Vagina (tissue), 2 donors: Measurements from ENCODE around the gene DNAAF1. TPM values are rescaled to one million over a fixed set of nuclear protein-coding genes. Genes with fewer than 3 reads are reported as not detected.
"Not testable (repeated sequence)": the region's sequence is repeated elsewhere in the genome, so short reads cannot be mapped to it uniquely, and the experiment has no call there.

Experiments used
- DNase-seq, 2 donors: peaks; one replicate each; pipeline ENCODE4 v3.0.0-alpha.2; 2017; ENCODE audit errors: extremely low spot score in 2 of 2
- H3K27ac ChIP-seq: fragments of 200-600 bp; sonication (generic); one replicate; pipeline ENCODE4 v1.5.1; 2019
- H3K27me3 ChIP-seq: fragments of 200-600 bp; sonication (generic); one replicate; pipeline ENCODE4 v1.5.1; 2019
- H3K36me3 ChIP-seq, 2 donors: fragments of 200-600 bp; sonication (generic); one replicate each; pipeline ENCODE4 v1.5.1; 2017 to 2019
- H3K4me1 ChIP-seq: fragments of 200-600 bp; sonication (generic); one replicate; pipeline ENCODE4 v1.5.1; 2019
- H3K4me3 ChIP-seq, 2 donors: fragments of 200-600 bp; sonication (generic); 1 replicate in 1 of 2; 2 replicates in 1 of 2; pipeline ENCODE4 v1.5.1; 2016 to 2019
- H3K9me3 ChIP-seq: fragments of 200-600 bp; sonication (generic); one replicate; pipeline ENCODE4 v1.5.1; 2019
- CTCF ChIP-seq, 3 experiments: fragments of 450-650 bp in 2 of 3; fragments of 200-600 bp in 1 of 3; sonication (generic) in 1 of 3; IDR thresholded peaks; one replicate each; pipeline ENCODE4 v1.5.1; 2017 to 2019; ENCODE audit warnings: antibody characterized with exemption in 3 of 3, mild to moderate bottlenecking in 2 of 3, moderate library complexity in 2 of 3
- POLR2A ChIP-seq, 2 donors: fragments of 450-650 bp; IDR thresholded peaks; one replicate each; pipeline ENCODE4 v1.6.1; 2017; ENCODE audit warnings: antibody characterized with exemption in 2 of 2, mild to moderate bottlenecking in 2 of 2, moderate library complexity in 2 of 2
- POLR2AphosphoS5 ChIP-seq, 2 donors: sonication (generic); formaldehyde crosslinking; IDR thresholded peaks; one replicate each; pipeline ENCODE4 v1.9.0; 2017; ENCODE audit warnings: antibody characterized with exemption in 2 of 2, mild to moderate bottlenecking in 2 of 2, low read depth in 1 of 2; ENCODE audit not compliant: insufficient read depth in 1 of 2
- intact Hi-C: fragments of 100-400 bp; cut with DNase I; formaldehyde crosslinking; loops from one replicate; pipeline ENCODE4 v1.15.1; 2023
- total RNA-seq: library from RNA; depleted of rRNA; stranded (reverse); fragments of >200 nt; gene quantifications from one replicate; pipeline ENCODE4 v1.2.3, GENCODE V29; 2016

DNAAF1 gene
- total RNA-seq, 1 donor from 2014 or later: not detected

DNA sequence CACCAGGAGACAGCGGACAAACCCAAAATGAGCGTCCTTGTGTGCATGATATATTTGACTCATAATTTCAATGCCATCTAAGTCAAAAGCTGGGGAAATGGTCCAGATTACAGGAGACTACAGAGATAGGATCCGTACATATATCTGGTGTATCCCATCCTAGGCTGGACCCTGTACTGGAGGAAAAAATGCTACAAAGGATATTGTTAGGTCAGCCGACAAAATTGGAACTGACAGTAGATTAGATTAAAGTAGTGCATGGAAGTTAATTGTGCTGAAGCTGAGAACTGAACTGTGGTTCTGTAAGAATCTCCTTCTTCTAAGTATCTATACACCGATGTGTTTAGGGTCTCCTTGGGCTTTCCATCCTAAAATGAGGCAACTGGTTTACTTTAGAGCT, 70.4 kb downstream of the DNAAF1 start:
- no peak for DNase-seq
- no peaks in the 10 kb centered on the region for H3K36me3 ChIP-seq
- H3K27ac ChIP-seq: no peak overlapping the region
- H3K4me1 ChIP-seq: no peaks in the 10 kb centered on the region
- no peaks in the 10 kb centered on the region for H3K9me3 ChIP-seq
- H3K27me3 ChIP-seq: no peaks in the 10 kb centered on the region
- H3K4me3 ChIP-seq: no peak overlapping the region
- intact Hi-C loops: no loop called here
- TF ChIP-seq POLR2AphosphoS5 (IDR thresholded peaks at IDR 0.05; ENCODE audit: insufficient read depth in 1 of 2, low read depth in 1 of 2) (no peak), CTCF (IDR thresholded peaks at IDR 0.05) (no peak), POLR2A (IDR thresholded peaks at IDR 0.05) (no peak)

- intact Hi-C loops, H3K36me3 ChIP-seq, H3K27me3 ChIP-seq, H3K4me1 ChIP-seq, H3K4me3 ChIP-seq, H3K9me3 ChIP-seq, DNase-seq, H3K27ac ChIP-seq: not testable (repeated sequence)
Observed at GRCh38 chr16:84216144-84216543, 71.0 kb downstream of the DNAAF1 start.

- DNase-seq: no peak
- no peaks in the 10 kb centered on the region for H3K27me3 ChIP-seq
- TF ChIP-seq POLR2A (IDR thresholded peaks at IDR 0.05) (no peak), CTCF (IDR thresholded peaks at IDR 0.05) (no peak), POLR2AphosphoS5 (IDR thresholded peaks at IDR 0.05; ENCODE audit: insufficient read depth in 1 of 2, low read depth in 1 of 2) (no peak)
- H3K4me3 ChIP-seq: no peak overlapping the region
- H3K9me3 ChIP-seq: no peaks in the 10 kb centered on the region
- H3K36me3 ChIP-seq: no peaks in the 10 kb centered on the region
- H3K4me1 ChIP-seq: no peaks in the 10 kb centered on the region
- H3K27ac ChIP-seq: no peak overlapping the region
- intact Hi-C loops: no loop called here
Observed at GRCh38 chr16:84218176-84218823, 73.2 kb downstream of the DNAAF1 start.

GRCh38 chr16:84218956-84219355, 73.8 kb downstream of the DNAAF1 start:
- H3K4me1 ChIP-seq: no peaks in the 10 kb centered on the region
- no peak overlapping the region for H3K4me3 ChIP-seq
- no peak overlapping the region for H3K27ac ChIP-seq
- DNase-seq: no peak
- no peaks in the 10 kb centered on the region for H3K36me3 ChIP-seq
- intact Hi-C loops: no loop called here
- no peaks in the 10 kb centered on the region for H3K27me3 ChIP-seq
- H3K9me3 ChIP-seq: no peaks in the 10 kb centered on the region
- TF ChIP-seq POLR2AphosphoS5 (IDR thresholded peaks at IDR 0.05; ENCODE audit: insufficient read depth in 1 of 2, low read depth in 1 of 2) (no peak), POLR2A (IDR thresholded peaks at IDR 0.05) (no peak)

DNA sequence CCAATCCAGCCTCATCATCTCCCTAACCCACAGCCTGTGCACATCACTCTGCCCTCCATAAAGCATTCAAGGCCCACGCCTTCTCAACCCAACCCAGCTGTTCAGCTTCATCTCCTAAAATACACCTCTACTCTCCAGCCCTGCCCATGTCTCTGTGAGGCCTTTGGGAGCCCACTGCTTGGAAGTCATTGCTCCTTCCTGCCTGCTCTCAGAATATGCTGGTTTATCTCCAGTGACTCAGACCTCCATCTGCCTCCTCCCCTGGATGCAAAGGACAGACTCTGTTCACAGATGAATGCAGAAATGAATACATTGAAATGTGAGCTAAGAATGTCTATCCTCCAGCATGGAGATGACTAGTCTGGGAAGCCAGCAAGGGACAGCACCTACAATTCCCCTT, 75.7 kb downstream of the DNAAF1 start:
- DNase-seq: no peak
- Histone ChIP-seq H3K9me3 (no peaks in the 10 kb centered on the region), H3K4me1 (no peaks in the 10 kb centered on the region), H3K4me3 (no peak overlapping the region), H3K27ac (no peak overlapping the region), H3K27me3 (no peaks in the 10 kb centered on the region), H3K36me3 (no peaks in the 10 kb centered on the region)
- no peak for TF ChIP-seq CTCF (IDR thresholded peaks at IDR 0.05)
- no peak for TF ChIP-seq POLR2A (IDR thresholded peaks at IDR 0.05)
- no peak for TF ChIP-seq POLR2AphosphoS5 (IDR thresholded peaks at IDR 0.05; ENCODE audit: insufficient read depth in 1 of 2, low read depth in 1 of 2)
- intact Hi-C loops: no loop called here

DNA sequence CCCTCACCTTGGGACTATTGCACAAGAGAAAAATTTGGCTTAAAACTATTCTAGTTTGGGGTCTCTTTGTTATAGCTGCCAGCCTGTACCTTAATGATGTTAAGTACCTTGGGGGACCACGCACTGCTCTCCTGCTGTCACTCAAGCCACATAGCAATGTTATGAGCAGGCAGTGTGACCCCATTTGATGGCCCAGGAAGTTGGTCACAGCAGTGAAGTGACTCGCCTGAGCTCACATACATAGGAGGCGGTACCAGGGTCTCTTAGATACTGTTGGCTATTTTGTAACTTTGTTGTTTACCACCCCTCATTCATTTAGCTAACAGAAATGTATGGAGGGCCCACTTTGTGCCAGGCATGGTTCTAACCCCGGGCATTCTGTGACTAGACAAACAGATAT, 78.3 kb downstream of the DNAAF1 start:
- no peak overlapping the region for H3K27ac ChIP-seq
- no peak overlapping the region for H3K4me3 ChIP-seq
- no peaks in the 10 kb centered on the region for H3K27me3 ChIP-seq
- no peak for TF ChIP-seq CTCF (IDR thresholded peaks at IDR 0.05)
- no peak for TF ChIP-seq POLR2AphosphoS5 (IDR thresholded peaks at IDR 0.05; ENCODE audit: insufficient read depth in 1 of 2, low read depth in 1 of 2)
- no peak for TF ChIP-seq POLR2A (IDR thresholded peaks at IDR 0.05)
- no peaks in the 10 kb centered on the region for H3K9me3 ChIP-seq
- no peak for DNase-seq
- peaks cover 5% of the 10 kb centered on the region for H3K4me1 ChIP-seq
- intact Hi-C loops: no loop called here
- H3K36me3 ChIP-seq: no peaks in the 10 kb centered on the region
